ENCODE results near the gene LIPG. TPM values are rescaled to one million over a fixed set of nuclear protein-coding genes. Genes with fewer than 3 reads are reported as not detected.

LIPG gene
- total RNA-seq, 4 donors from 2014 or later, result 8.0 TPM; not detected in 3

DNA sequence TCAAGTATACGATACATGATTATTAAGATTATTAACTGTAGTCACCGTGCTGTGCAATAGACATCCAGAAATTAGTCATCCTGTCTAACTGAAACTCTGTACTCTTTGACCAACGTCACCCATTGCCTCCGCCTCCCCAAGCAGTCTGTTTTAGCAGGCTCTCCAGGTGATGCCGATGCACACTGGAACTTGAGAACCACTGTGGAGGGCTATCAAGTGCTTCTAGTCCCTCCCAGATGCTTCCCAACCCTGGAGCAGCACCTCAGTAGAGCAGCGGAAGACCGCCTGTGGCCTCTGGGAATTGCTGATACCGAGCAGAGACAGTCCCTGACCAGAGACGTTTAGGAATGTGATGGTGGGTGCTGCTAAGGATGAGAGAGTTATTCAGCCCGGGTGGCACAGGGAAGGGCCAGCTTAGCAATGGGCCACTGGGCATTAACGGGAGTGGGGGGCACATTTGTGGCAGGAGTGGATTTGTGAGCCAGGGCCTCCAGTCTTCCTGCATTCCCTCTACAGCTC is 50.7 kb downstream of the LIPG start:
- H3K9me3 ChIP-seq, result no peaks in the 10 kb centered on the region
- DNase-seq, result no peak
- H3K27ac ChIP-seq, result no peak overlapping the region
- H3K27me3 ChIP-seq, result no peaks in the 10 kb centered on the region
- intact Hi-C loops (cut with DNase I; ENCODE audit: low total_unique reads), result no loop called here
- no peak for TF ChIP-seq POLR2A (IDR thresholded peaks at IDR 0.05)
- TF ChIP-seq CTCF (IDR thresholded peaks at IDR 0.05), result no peak
- no peak overlapping the region for H3K4me3 ChIP-seq
- H3K4me1 ChIP-seq, result no peaks in the 10 kb centered on the region
- no peaks in the 10 kb centered on the region for H3K36me3 ChIP-seq

GRCh38 chr18:49613141-49613640 is 51.3 kb downstream of the LIPG start:
- intact Hi-C loops (cut with DNase I; ENCODE audit: low total_unique reads), result no loop called here
- Histone ChIP-seq H3K9me3 (no peaks in the 10 kb centered on the region), H3K27ac (no peak overlapping the region), H3K4me3 (no peak overlapping the region), H3K27me3 (no peaks in the 10 kb centered on the region), H3K36me3 (no peaks in the 10 kb centered on the region), H3K4me1 (no peaks in the 10 kb centered on the region)
- TF ChIP-seq POLR2A (IDR thresholded peaks at IDR 0.05) (no peak), CTCF (IDR thresholded peaks at IDR 0.05) (no peak)
- no peak for DNase-seq

GRCh38 chr18:49613641-49614151 is 51.8 kb downstream of the LIPG start:
- Histone ChIP-seq H3K27me3 (no peaks in the 10 kb centered on the region), H3K4me1 (no peaks in the 10 kb centered on the region), H3K4me3 (no peak overlapping the region), H3K27ac (no peak overlapping the region), H3K9me3 (no peaks in the 10 kb centered on the region), H3K36me3 (no peaks in the 10 kb centered on the region)
- intact Hi-C loops (cut with DNase I; ENCODE audit: low total_unique reads), result no loop called here
- no peak for TF ChIP-seq POLR2A (IDR thresholded peaks at IDR 0.05)
- no peak for TF ChIP-seq CTCF (IDR thresholded peaks at IDR 0.05)
- DNase-seq, result no peak

DNA sequence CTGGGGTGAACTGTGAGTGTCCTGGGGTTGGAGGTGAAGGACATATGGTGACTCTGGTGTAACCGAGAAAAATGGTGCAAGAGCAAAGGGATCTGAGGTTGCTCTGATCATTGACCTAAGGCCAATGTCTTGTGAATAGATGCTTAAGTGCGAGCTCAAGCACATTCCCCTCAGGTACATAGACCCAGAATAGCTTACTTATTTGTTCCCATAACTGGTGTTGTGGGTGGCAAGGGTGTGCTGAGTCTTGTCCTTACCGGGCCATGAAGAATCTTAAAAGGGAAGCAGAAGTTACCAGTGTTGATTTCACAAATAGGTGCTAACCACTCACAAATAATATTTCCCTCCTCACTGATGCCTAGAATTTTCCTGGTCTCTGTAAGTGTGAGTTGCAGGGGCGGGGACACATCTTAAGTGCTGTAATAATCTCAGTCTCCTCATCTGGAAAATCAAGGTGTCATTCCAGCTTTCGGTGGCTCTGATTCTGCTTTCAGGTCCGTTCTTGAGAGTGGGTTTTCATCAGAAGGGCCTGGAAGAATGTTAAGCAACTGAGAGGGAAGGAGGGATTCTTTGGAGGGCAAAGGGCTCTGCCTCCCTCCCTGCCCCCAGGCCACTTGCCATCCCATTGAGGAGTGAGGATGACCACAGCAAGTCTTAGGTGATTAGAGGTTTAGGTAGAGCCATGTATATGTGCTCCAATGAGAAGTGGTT is 54.9 kb downstream of the LIPG start:
- TF ChIP-seq POLR2A (IDR thresholded peaks at IDR 0.05) (no peak), CTCF (IDR thresholded peaks at IDR 0.05) (no peak)
- no peaks in the 10 kb centered on the region for H3K36me3 ChIP-seq
- no peaks in the 10 kb centered on the region for H3K27me3 ChIP-seq
- no peak overlapping the region for H3K27ac ChIP-seq
- no peaks in the 10 kb centered on the region for H3K9me3 ChIP-seq
- intact Hi-C loops (cut with DNase I; ENCODE audit: low total_unique reads), result no loop called here
- H3K4me3 ChIP-seq, result no peak overlapping the region
- no peak for DNase-seq
- H3K4me1 ChIP-seq, result no peaks in the 10 kb centered on the region

- H3K9me3 ChIP-seq, result no peaks in the 10 kb centered on the region
- TF ChIP-seq CTCF (IDR thresholded peaks at IDR 0.05), result no peak
- no peak for TF ChIP-seq POLR2A (IDR thresholded peaks at IDR 0.05)
- no peaks in the 10 kb centered on the region for H3K4me1 ChIP-seq
- DNase-seq, result no peak
- H3K4me3 ChIP-seq, result no peak overlapping the region
- intact Hi-C loops (cut with DNase I; ENCODE audit: low total_unique reads), result no loop called here
- H3K27ac ChIP-seq, result no peak overlapping the region
- H3K27me3 ChIP-seq, result no peaks in the 10 kb centered on the region
- H3K36me3 ChIP-seq, result no peaks in the 10 kb centered on the region
These were observed 55.5 kb downstream of the LIPG start for GRCh38 chr18:49617329-49617695.
